ENCODE results near the gene SPATA33.

SPATA33 gene

DNA sequence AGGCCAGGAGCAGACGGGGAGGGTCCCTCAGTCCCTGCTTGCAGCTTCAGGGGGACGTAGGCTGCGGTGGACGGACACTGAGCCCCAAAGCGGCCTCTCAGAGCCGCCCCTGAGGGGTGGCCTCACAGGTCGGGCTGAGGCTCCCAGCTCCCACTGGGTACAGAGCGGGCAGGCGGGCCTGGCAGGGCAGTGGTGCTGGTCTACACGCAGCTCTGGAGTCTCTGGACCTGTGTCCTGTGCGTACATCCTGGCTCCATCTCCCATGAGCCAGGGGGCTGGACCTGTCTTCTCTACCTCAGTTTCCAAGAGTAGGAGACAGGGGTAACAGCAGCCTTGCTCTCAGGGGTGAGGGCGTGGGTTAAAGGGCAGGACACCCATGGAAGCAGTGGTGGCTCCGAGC, 42.5 kb upstream of the SPATA33 start:
- H3K27me3 ChIP-seq (replicated peaks in 2 of 5; ENCODE audit: control insufficient read depth in 4 of 5, insufficient read depth in 5 of 5, low read length in 4 of 5): no peaks in the 10 kb centered on the region
- CTCF ChIA-PET: interaction anchor here (0.6 to 2.2 kb wide), 13 partner anchors 8 to 197 kb away, joined by 3 to 11 read pairs (median 3); partner anchors contain the start of gene CPNE7
- POLR2A ChIA-PET: no interaction called here
- WGBS (ENCODE audit: insufficient coverage): 83% methylated on average over 11 of the region's 13 CpGs
- H3K4me1 ChIP-seq (ENCODE audit: control extremely low read depth in 1 of 4, control insufficient read depth in 4 of 4, insufficient read depth in 4 of 4, low read length in 3 of 4): peaks cover 0 to 16% (median 10%) of the 10 kb centered on the region in 4 experiments
- no peak for DNase-seq
- no peak overlapping the region for H3K27ac ChIP-seq (ENCODE audit: insufficient read depth in 1 of 2, low read depth in 1 of 2, low read length in 2 of 2, poor library complexity in 1 of 2, severe bottlenecking in 2 of 2)
- H3K36me3 ChIP-seq (ENCODE audit: control insufficient read depth in 4 of 4, insufficient read depth in 4 of 4, low read length in 3 of 4): no peaks in the 10 kb centered on the region
- no peak overlapping the region for H3K4me3 ChIP-seq (ENCODE audit: control insufficient read depth in 1 of 7, extremely low read depth in 1 of 7, insufficient read depth in 4 of 7, low read depth in 2 of 7, low read length in 6 of 7)
- H3K9me3 ChIP-seq (ENCODE audit: control extremely low read depth in 1 of 5, control insufficient read depth in 4 of 5, insufficient read depth in 2 of 5, low read depth in 1 of 5, low read length in 4 of 5): no peaks in the 10 kb centered on the region

DNA sequence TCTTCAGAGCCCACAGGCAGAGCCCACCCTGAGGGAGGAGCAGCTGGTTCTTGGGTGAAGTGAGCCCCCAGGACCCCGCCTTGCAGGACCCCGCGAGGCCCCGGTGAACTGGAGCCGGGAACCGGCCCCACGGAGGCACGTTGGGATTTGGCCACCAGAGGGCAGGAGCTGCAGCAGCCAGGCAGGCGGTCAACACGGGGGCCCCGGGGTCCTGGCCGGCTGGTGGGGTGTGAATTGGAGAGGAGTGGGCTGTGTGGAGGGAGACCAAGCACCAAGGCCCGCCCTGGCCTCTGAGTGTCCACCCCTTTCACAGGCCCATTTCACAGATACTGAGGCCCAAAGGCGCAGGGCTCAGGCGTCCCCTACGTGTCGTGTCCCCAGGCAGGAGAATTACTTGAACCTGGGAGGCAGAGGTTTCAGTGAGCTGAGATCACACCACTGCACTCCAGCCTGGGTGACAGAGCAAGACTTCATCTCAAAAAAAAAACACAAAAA, 42.0 kb upstream of the SPATA33 start:
- ChIA-PET CTCF (interaction anchor here (1.0 to 2.2 kb wide), 10 partner anchors 8 to 110 kb away, joined by 3 to 11 read pairs (median 4); partner anchors contain the start of gene CPNE7), POLR2A (no interaction called here)
- Histone ChIP-seq H3K4me1 (ENCODE audit: control extremely low read depth in 1 of 4, control insufficient read depth in 4 of 4, insufficient read depth in 4 of 4, low read length in 3 of 4) (peaks cover 0 to 16% (median 10%) of the 10 kb centered on the region in 4 experiments), H3K36me3 (ENCODE audit: control insufficient read depth in 4 of 4, insufficient read depth in 4 of 4, low read length in 3 of 4) (no peaks in the 10 kb centered on the region), H3K27ac (ENCODE audit: insufficient read depth in 1 of 2, low read depth in 1 of 2, low read length in 2 of 2, poor library complexity in 1 of 2, severe bottlenecking in 2 of 2) (no peak overlapping the region), H3K27me3 (replicated peaks in 2 of 5; ENCODE audit: control insufficient read depth in 4 of 5, insufficient read depth in 5 of 5, low read length in 4 of 5) (no peaks in the 10 kb centered on the region), H3K4me3 (ENCODE audit: control insufficient read depth in 1 of 7, extremely low read depth in 1 of 7, insufficient read depth in 4 of 7, low read depth in 2 of 7, low read length in 6 of 7) (no peak overlapping the region), H3K9me3 (ENCODE audit: control extremely low read depth in 1 of 5, control insufficient read depth in 4 of 5, insufficient read depth in 2 of 5, low read depth in 1 of 5, low read length in 4 of 5) (no peaks in the 10 kb centered on the region)
- WGBS (ENCODE audit: insufficient coverage): 81% methylated on average over 5 of the region's 17 CpGs
- peak in 2 of 3 donors; percentile 28 to 32 for DNase-seq

DNA sequence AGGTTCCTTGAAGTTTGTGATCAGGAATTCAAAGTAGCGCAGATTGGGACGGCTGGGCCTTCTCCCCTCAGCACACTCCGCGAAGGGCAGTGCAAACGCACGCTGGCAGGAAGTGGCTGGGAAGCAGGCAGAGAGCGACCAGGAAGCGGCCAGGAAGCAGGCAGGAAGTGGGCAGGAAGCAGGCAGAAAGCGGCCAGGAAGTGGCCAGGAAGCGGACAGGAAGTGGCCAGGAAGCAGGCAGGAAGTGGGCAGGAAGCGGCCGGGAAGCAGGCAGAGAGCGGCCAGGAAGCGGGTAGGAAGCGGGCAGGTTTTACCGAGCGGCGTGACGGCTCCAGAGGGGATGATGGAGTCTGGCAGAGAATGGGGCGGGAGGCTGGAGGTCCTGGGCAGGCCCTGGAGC, 41.0 kb upstream of the SPATA33 start:
- no peaks in the 10 kb centered on the region for H3K27me3 ChIP-seq (replicated peaks in 2 of 5; ENCODE audit: control insufficient read depth in 4 of 5, insufficient read depth in 5 of 5, low read length in 4 of 5)
- H3K4me1 ChIP-seq (ENCODE audit: control extremely low read depth in 1 of 4, control insufficient read depth in 4 of 4, insufficient read depth in 4 of 4, low read length in 3 of 4): peaks cover 0 to 16% (median 10%) of the 10 kb centered on the region in 4 experiments
- POLR2A ChIA-PET: no interaction called here
- H3K4me3 ChIP-seq (ENCODE audit: control insufficient read depth in 1 of 7, extremely low read depth in 1 of 7, insufficient read depth in 4 of 7, low read depth in 2 of 7, low read length in 6 of 7): no peak overlapping the region
- H3K36me3 ChIP-seq (ENCODE audit: control insufficient read depth in 4 of 4, insufficient read depth in 4 of 4, low read length in 3 of 4): no peaks in the 10 kb centered on the region
- CTCF ChIA-PET: interaction anchor here (1.0 to 1.2 kb wide), 2 partner anchors 17 to 177 kb away, joined by 3 read pairs; no protein-coding TSS in a partner anchor
- no peak overlapping the region for H3K27ac ChIP-seq (ENCODE audit: insufficient read depth in 1 of 2, low read depth in 1 of 2, low read length in 2 of 2, poor library complexity in 1 of 2, severe bottlenecking in 2 of 2)
- no peaks in the 10 kb centered on the region for H3K9me3 ChIP-seq (ENCODE audit: control extremely low read depth in 1 of 5, control insufficient read depth in 4 of 5, insufficient read depth in 2 of 5, low read depth in 1 of 5, low read length in 4 of 5)
- WGBS (ENCODE audit: insufficient coverage): 70% methylated on average over 13 of the region's 20 CpGs
- no peak for DNase-seq

DNA sequence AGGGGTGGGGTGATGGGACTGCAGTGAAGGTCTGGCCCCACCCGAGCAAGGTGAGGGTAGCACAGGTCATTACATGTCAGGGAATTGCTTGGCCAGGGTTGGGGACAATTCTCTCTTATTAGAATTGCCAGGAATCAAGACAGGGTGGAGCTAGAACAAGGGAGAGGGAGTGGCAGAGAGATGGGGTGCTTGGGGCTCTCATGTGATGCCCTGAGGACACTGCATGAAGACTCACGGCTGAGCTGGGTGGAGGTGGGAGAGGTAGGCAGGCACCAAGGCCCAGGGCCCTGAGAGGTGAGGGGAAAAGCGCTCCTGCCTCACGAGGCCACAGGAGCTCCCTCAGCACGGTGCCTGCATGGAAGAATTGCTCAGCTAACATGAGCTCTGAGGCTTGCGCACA, 40.6 kb upstream of the SPATA33 start:
- ChIA-PET POLR2A (no interaction called here), CTCF (interaction anchor here (1.0 to 1.2 kb wide), 2 partner anchors 17 to 176 kb away, joined by 3 read pairs; no protein-coding TSS in a partner anchor)
- Histone ChIP-seq H3K4me1 (ENCODE audit: control extremely low read depth in 1 of 4, control insufficient read depth in 4 of 4, insufficient read depth in 4 of 4, low read length in 3 of 4) (peaks cover 0 to 16% (median 10%) of the 10 kb centered on the region in 4 experiments), H3K36me3 (ENCODE audit: control insufficient read depth in 4 of 4, insufficient read depth in 4 of 4, low read length in 3 of 4) (no peaks in the 10 kb centered on the region), H3K27ac (ENCODE audit: insufficient read depth in 1 of 2, low read depth in 1 of 2, low read length in 2 of 2, poor library complexity in 1 of 2, severe bottlenecking in 2 of 2) (no peak overlapping the region), H3K9me3 (ENCODE audit: control extremely low read depth in 1 of 5, control insufficient read depth in 4 of 5, insufficient read depth in 2 of 5, low read depth in 1 of 5, low read length in 4 of 5) (no peaks in the 10 kb centered on the region), H3K4me3 (ENCODE audit: control insufficient read depth in 1 of 7, extremely low read depth in 1 of 7, insufficient read depth in 4 of 7, low read depth in 2 of 7, low read length in 6 of 7) (no peak overlapping the region), H3K27me3 (replicated peaks in 2 of 5; ENCODE audit: control insufficient read depth in 4 of 5, insufficient read depth in 5 of 5, low read length in 4 of 5) (no peaks in the 10 kb centered on the region)
- DNase-seq: no peak
- WGBS (ENCODE audit: insufficient coverage): 74% methylated on average over 6 of the region's 6 CpGs

DNA sequence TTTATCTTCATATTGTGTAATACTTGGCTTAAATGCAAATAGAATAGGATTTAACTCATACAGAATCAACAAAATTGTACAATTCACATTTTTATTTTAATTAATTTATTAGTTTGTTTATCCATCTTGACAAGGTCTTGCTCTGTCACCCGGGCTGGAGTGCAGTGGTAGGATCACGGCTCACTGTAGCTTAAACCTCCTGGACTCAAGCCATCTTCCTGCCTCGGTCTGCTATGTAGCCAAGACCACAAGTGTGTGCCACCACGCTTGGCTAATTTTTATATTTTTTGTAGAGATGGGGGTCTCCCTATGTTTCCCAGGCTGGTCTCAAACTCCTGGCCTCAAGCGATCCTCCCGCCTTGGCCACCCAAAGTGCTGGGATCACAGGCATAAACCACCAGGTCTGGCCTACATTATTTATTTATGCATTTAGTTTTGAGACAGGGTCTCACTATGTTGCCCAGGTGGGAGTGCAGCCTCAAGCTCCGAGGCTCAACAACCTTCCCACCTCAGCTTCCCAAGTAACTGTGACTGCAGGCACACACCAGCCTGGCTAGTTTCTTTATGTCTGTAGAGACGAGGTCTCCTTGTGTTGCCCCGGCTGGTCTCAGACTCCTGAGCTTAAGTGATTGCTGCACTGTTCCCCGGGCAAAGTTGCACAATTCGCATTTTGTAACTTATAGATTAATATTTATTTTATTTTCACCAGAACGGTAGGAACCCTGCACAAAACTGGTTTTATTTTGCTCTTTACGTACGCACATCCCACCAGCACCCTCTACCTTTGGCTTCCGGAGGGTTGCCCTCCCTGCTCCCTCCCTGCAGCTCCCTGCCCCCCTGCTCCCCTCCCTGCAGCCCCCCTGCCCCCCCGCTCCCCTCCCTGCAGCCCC, 39.3 kb upstream of the SPATA33 start:
- no peaks in the 10 kb centered on the region for H3K9me3 ChIP-seq (ENCODE audit: control extremely low read depth in 1 of 5, control insufficient read depth in 4 of 5, insufficient read depth in 2 of 5, low read depth in 1 of 5, low read length in 4 of 5)
- ChIA-PET POLR2A (no interaction called here), CTCF (interaction anchor here (0.7 to 1.4 kb wide), 3 partner anchors 13 to 16 kb away, joined by 3 read pairs; no protein-coding TSS in a partner anchor)
- no peak overlapping the region for H3K4me3 ChIP-seq (ENCODE audit: control insufficient read depth in 1 of 7, extremely low read depth in 1 of 7, insufficient read depth in 4 of 7, low read depth in 2 of 7, low read length in 6 of 7)
- 79% methylated on average over 9 of the region's 16 CpGs for WGBS (ENCODE audit: insufficient coverage)
- H3K36me3 ChIP-seq (ENCODE audit: control insufficient read depth in 4 of 4, insufficient read depth in 4 of 4, low read length in 3 of 4): no peaks in the 10 kb centered on the region
- H3K4me1 ChIP-seq (ENCODE audit: control extremely low read depth in 1 of 4, control insufficient read depth in 4 of 4, insufficient read depth in 4 of 4, low read length in 3 of 4): peaks cover 0 to 8% (median 3%) of the 10 kb centered on the region in 4 experiments
- H3K27ac ChIP-seq (ENCODE audit: insufficient read depth in 1 of 2, low read depth in 1 of 2, low read length in 2 of 2, poor library complexity in 1 of 2, severe bottlenecking in 2 of 2): no peak overlapping the region
- DNase-seq: no peak
- peaks cover 0 to 8% (median 5%) of the 10 kb centered on the region in 5 experiments for H3K27me3 ChIP-seq (replicated peaks in 2 of 5; ENCODE audit: control insufficient read depth in 4 of 5, insufficient read depth in 5 of 5, low read length in 4 of 5)

DNA sequence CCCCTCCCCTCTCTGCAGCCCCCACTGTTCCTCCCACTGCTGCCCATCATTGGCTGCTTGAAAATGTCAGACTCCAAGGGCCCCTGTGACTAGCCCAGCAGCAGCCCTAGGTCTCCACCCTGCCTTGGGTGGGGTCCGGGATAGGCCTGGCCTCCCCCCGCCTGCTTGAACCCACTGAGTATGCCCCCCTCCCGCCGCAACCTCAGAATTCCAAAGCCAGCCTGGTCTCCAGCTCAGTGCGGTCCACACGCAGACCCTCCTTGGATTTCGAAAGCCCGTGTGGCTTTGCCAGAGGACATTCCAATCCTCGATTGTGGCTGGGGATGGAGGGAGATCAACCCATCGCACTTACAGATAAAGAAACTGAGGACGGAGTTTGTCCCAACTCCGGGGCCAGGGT, 37.8 kb upstream of the SPATA33 start:
- Histone ChIP-seq H3K36me3 (ENCODE audit: control insufficient read depth in 4 of 4, insufficient read depth in 4 of 4, low read length in 3 of 4) (no peaks in the 10 kb centered on the region), H3K4me3 (ENCODE audit: control insufficient read depth in 1 of 7, extremely low read depth in 1 of 7, insufficient read depth in 4 of 7, low read depth in 2 of 7, low read length in 6 of 7) (no peak overlapping the region), H3K9me3 (ENCODE audit: control extremely low read depth in 1 of 5, control insufficient read depth in 4 of 5, insufficient read depth in 2 of 5, low read depth in 1 of 5, low read length in 4 of 5) (no peaks in the 10 kb centered on the region), H3K4me1 (ENCODE audit: control extremely low read depth in 1 of 4, control insufficient read depth in 4 of 4, insufficient read depth in 4 of 4, low read length in 3 of 4) (no peaks in the 10 kb centered on the region), H3K27me3 (replicated peaks in 2 of 5; ENCODE audit: control insufficient read depth in 4 of 5, insufficient read depth in 5 of 5, low read length in 4 of 5) (peaks cover 0 to 20% (median 10%) of the 10 kb centered on the region in 5 experiments), H3K27ac (ENCODE audit: insufficient read depth in 1 of 2, low read depth in 1 of 2, low read length in 2 of 2, poor library complexity in 1 of 2, severe bottlenecking in 2 of 2) (no peak overlapping the region)
- ChIA-PET POLR2A (no interaction called here), CTCF (no interaction called here)
- 100% methylated on average over 10 of the region's 12 CpGs for WGBS (ENCODE audit: insufficient coverage)
- no peak for DNase-seq

DNA sequence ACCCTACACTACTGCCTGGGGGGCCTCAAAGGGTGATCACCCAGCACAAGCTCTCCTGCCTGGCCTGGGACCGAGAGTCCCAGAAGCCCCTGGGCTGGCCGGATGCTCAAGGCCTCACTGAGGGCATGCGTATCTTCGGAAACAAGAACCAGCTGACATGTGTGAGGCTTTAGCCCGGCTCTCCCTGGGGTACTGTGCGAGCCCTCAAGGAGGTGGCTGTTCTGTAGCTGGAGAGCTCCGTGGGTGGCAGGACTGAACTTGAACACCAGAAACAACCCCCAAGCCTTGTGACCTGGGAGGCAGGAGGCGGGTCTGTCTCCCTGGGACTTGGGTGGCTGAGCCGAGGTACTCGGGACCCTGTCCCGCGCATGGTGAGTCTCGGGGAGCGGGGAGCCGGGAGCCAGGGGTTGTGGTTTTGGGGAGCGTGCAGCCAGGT, 37.2 kb upstream of the SPATA33 start:
- Histone ChIP-seq H3K9me3 (ENCODE audit: control extremely low read depth in 1 of 5, control insufficient read depth in 4 of 5, insufficient read depth in 2 of 5, low read depth in 1 of 5, low read length in 4 of 5) (no peaks in the 10 kb centered on the region), H3K4me3 (ENCODE audit: control insufficient read depth in 1 of 7, extremely low read depth in 1 of 7, insufficient read depth in 4 of 7, low read depth in 2 of 7, low read length in 6 of 7) (no peak overlapping the region), H3K36me3 (ENCODE audit: control insufficient read depth in 4 of 4, insufficient read depth in 4 of 4, low read length in 3 of 4) (no peaks in the 10 kb centered on the region), H3K4me1 (ENCODE audit: control extremely low read depth in 1 of 4, control insufficient read depth in 4 of 4, insufficient read depth in 4 of 4, low read length in 3 of 4) (no peaks in the 10 kb centered on the region), H3K27ac (ENCODE audit: insufficient read depth in 1 of 2, low read depth in 1 of 2, low read length in 2 of 2, poor library complexity in 1 of 2, severe bottlenecking in 2 of 2) (no peak overlapping the region), H3K27me3 (replicated peaks in 2 of 5; ENCODE audit: control insufficient read depth in 4 of 5, insufficient read depth in 5 of 5, low read length in 4 of 5) (peaks cover 0 to 24% (median 10%) of the 10 kb centered on the region in 5 experiments)
- WGBS (ENCODE audit: insufficient coverage): 95% methylated on average over 15 of the region's 16 CpGs
- CTCF ChIA-PET: no interaction called here
- DNase-seq: no peak
- POLR2A ChIA-PET: no interaction called here
